Neural progenitor cell (in vitro differentiated cells): ENCODE results near the gene PEMT.

Experiments
- EZH2 ChIP-seq: fragments of 200-600 bp; sonication (generic); IDR thresholded peaks from 2 replicates; pipeline ENCODE4 v1.6.1; 2017; ENCODE audit warnings: antibody characterized with exemption, mild to moderate bottlenecking, moderate library complexity
- TF ChIP-seq, protein P1 (sequence below): fragments of 200-600 bp; sonication (generic); IDR thresholded peaks from 2 replicates; pipeline ENCODE4 v1.5.1; 2017; ENCODE audit warnings: antibody characterized with exemption, mild to moderate bottlenecking

DNA sequence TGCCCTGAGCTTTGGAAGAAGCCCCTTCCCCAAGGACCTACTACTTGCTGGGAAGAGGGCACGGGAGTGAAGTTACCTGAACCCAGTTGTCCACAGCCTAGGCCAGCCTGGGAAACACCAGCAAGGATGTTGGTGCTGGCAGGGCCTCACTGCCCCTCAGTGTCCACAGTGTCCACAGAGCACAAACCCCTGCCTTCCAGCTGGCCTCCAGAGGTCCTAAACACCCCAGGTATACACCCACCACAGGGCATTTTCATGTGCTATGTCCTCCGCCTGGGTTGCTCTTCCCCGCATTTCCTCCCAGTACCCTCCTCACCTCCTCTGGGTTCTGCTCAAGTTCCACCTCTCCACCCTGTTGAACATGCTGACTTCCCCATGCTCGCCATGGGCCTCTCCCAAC is 4.2 kb upstream of the PEMT start:
- TF ChIP-seq, protein P1, sequence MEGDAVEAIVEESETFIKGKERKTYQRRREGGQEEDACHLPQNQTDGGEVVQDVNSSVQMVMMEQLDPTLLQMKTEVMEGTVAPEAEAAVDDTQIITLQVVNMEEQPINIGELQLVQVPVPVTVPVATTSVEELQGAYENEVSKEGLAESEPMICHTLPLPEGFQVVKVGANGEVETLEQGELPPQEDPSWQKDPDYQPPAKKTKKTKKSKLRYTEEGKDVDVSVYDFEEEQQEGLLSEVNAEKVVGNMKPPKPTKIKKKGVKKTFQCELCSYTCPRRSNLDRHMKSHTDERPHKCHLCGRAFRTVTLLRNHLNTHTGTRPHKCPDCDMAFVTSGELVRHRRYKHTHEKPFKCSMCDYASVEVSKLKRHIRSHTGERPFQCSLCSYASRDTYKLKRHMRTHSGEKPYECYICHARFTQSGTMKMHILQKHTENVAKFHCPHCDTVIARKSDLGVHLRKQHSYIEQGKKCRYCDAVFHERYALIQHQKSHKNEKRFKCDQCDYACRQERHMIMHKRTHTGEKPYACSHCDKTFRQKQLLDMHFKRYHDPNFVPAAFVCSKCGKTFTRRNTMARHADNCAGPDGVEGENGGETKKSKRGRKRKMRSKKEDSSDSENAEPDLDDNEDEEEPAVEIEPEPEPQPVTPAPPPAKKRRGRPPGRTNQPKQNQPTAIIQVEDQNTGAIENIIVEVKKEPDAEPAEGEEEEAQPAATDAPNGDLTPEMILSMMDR = no peak
- TF ChIP-seq EZH2 = no peak
